Naive B cell (primary cell): Measurements from ENCODE around the gene MGAT4A. TPM values are rescaled to one million over a fixed set of nuclear protein-coding genes. Genes with fewer than 3 reads are reported as not detected.
A peak's percentile ranks its signal among the peaks of the same experiment; 100 is the strongest.

Experiments used
- ATAC-seq, 2 donors: fragments of 150-1000 bp; cut with Tn5 transposase; 2 replicates each; pipeline ENCODE4 v1.10.0; 2021; ENCODE audit warnings: low read depth in 2 of 2, mild to moderate bottlenecking in 2 of 2, moderate library complexity in 2 of 2
- DNase-seq: peaks from one replicate; pipeline ENCODE4 v3.0.0; 2022
- H3K27ac Mint-ChIP-seq, 6 donors: one replicate each; pipeline ENCODE4 v1.8.0; 2020 to 2022; ENCODE audit warnings: mild to moderate bottlenecking in 6 of 6, mixed read lengths in 6 of 6, moderate library complexity in 5 of 6, inconsistent platforms in 2 of 6
- H3K27me3 Mint-ChIP-seq, 3 donors: one replicate each; pipeline ENCODE4 v1.8.0; 2021 to 2022; ENCODE audit warnings: mixed read lengths in 3 of 3, mild to moderate bottlenecking in 1 of 3
- H3K36me3 Mint-ChIP-seq, 2 donors: one replicate each; pipeline ENCODE4 v1.8.0; 2020 to 2022; ENCODE audit warnings: mixed read lengths in 2 of 2, inconsistent platforms in 1 of 2, mild to moderate bottlenecking in 1 of 2
- H3K4me1 Mint-ChIP-seq, 3 donors: one replicate each; pipeline ENCODE4 v1.8.0; 2020 to 2022; ENCODE audit warnings: mixed read lengths in 3 of 3, inconsistent platforms in 1 of 3, mild to moderate bottlenecking in 1 of 3, moderate library complexity in 1 of 3
- H3K4me3 Mint-ChIP-seq, 8 donors: one replicate each; pipeline ENCODE4 v1.8.0; 2020 to 2022; ENCODE audit warnings: mild to moderate bottlenecking in 8 of 8, mixed read lengths in 8 of 8, moderate library complexity in 8 of 8, inconsistent platforms in 2 of 8
- H3K9me3 Mint-ChIP-seq, 7 donors: one replicate each; pipeline ENCODE4 v1.8.0; 2020 to 2022; ENCODE audit warnings: mixed read lengths in 7 of 7, mild to moderate bottlenecking in 5 of 7, inconsistent platforms in 2 of 7, moderate library complexity in 1 of 7
- polyA plus RNA-seq, 6 donors: library from polyadenylated mRNA; unstranded; fragments of 300-500 nt; fragmentation: Illumina TruSeq; gene quantifications; one replicate each; pipeline ENCODE4 v1.2.3, GENCODE V29; 2021; ENCODE audit warnings: low read depth in 6 of 6

Gene MGAT4A
- polyA plus RNA-seq, result 10 to 100 TPM; 13.7 to 47.2 (median 21.6) TPM

GRCh38 chr2:98731041-98731893 is at the start of gene MGAT4A:
Gene MGAT4A (minus strand): TSS chr2:98731132. CDS start chr2:98726332, 4,800 bp downstream.
- ATAC-seq (peak; percentile 84 to 86), DNase-seq (peak; percentile 79)
- no peaks in the 10 kb centered on the region for H3K27me3 Mint-ChIP-seq
- no peaks in the 10 kb centered on the region for H3K9me3 Mint-ChIP-seq
- no peaks in the 10 kb centered on the region for H3K36me3 Mint-ChIP-seq
- peak within 1 kb of the TSS; percentile 81 to 92 (median 87) for H3K4me3 Mint-ChIP-seq
- H3K27ac Mint-ChIP-seq, result peak within 1 kb of the TSS in 4 of 6 donors; percentile 51 to 87 (median 66)
- H3K4me1 Mint-ChIP-seq, result peaks cover 22 to 47% (median 45%) of the 10 kb centered on the region in 3 donors

DNA sequence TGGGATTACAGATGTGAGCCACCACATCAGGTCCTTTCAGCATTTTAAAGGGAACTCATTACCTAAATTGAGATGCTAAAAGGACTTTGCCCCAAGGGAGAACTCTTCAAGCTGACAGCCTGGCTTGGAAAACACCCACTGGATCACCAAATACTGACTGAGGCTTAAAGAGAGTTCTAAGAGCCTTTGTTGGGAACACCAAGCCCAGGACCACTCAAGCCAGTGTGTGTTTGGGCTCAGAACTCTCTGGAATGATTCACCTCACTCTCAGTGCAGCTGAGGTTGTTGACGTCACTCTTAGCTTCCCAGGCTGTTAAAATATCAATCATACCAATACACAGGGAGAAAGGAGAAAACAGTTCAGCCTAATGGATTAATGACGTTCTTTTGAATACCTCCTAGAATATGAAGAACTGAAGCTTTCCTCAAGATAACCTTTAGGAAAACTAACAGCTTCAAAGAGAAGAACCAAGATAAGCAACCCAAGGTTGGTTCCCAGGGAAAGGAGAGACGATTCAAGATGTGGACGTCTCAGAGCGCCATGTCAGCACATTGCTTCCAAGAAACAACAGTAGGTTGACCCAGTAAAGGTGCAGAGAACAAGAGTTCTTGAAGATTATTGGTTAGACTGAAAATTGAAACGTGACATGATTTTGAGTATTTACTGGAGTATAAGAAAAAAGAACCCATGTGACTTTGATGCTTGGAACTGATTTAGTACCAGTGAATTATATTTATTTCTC is 48.0 kb upstream of the MGAT4A start:
- no peak for DNase-seq
- no peak for ATAC-seq
- peaks cover 9 to 11% (median 10%) of the 10 kb centered on the region in 3 donors for H3K27me3 Mint-ChIP-seq
- peak overlapping the region in 1 of 6 donors; percentile 3 for H3K27ac Mint-ChIP-seq
- peaks cover 6 to 17% of the 10 kb centered on the region in 2 donors for H3K36me3 Mint-ChIP-seq
- no peak overlapping the region for H3K4me3 Mint-ChIP-seq
- peaks cover 7 to 23% (median 18%) of the 10 kb centered on the region in 7 donors for H3K9me3 Mint-ChIP-seq
- H3K4me1 Mint-ChIP-seq, result no peaks in the 10 kb centered on the region

- no peak overlapping the region for H3K4me3 Mint-ChIP-seq
- H3K4me1 Mint-ChIP-seq, result peaks cover 0 to 6% (median 3%) of the 10 kb centered on the region in 3 donors
- DNase-seq (no peak), ATAC-seq (no peak)
- H3K27me3 Mint-ChIP-seq, result peaks cover 10 to 18% (median 11%) of the 10 kb centered on the region in 3 donors
- peak overlapping the region in 1 of 6 donors; percentile 21 for H3K27ac Mint-ChIP-seq
- H3K36me3 Mint-ChIP-seq, result peaks cover 6 to 17% of the 10 kb centered on the region in 2 donors
- peaks cover 7 to 19% (median 16%) of the 10 kb centered on the region in 7 donors for H3K9me3 Mint-ChIP-seq
These were observed 47.2 kb upstream of the MGAT4A start for GRCh38 chr2:98778151-98778550.

DNA sequence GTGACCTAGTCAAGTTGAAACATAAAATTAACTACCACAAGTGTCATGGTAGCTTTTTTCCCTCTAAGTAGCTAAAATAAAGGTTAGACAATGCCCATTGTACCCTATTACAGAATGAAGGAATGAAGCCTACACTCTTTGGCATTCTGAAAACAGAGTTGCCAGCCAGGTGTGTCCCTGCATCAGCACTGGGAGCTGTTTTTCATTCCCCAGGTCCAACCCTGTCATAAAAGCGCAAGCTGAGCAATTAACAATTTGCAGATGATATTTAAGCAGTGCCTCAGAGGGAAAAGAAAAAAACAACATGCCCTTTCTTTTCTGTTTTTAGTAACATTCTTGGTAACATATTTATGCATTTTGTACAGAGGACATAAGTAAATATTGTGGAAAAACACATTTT is 46.8 kb upstream of the MGAT4A start:
- peaks cover 4 to 11% (median 8%) of the 10 kb centered on the region in 3 donors for H3K4me1 Mint-ChIP-seq
- H3K36me3 Mint-ChIP-seq, result peaks cover 6 to 16% of the 10 kb centered on the region in 2 donors
- DNase-seq (no peak), ATAC-seq (no peak)
- no peak overlapping the region for H3K4me3 Mint-ChIP-seq
- peaks cover 7 to 19% (median 15%) of the 10 kb centered on the region in 7 donors for H3K9me3 Mint-ChIP-seq
- H3K27me3 Mint-ChIP-seq, result peaks cover 14 to 22% (median 16%) of the 10 kb centered on the region in 3 donors
- no peak overlapping the region for H3K27ac Mint-ChIP-seq

DNA sequence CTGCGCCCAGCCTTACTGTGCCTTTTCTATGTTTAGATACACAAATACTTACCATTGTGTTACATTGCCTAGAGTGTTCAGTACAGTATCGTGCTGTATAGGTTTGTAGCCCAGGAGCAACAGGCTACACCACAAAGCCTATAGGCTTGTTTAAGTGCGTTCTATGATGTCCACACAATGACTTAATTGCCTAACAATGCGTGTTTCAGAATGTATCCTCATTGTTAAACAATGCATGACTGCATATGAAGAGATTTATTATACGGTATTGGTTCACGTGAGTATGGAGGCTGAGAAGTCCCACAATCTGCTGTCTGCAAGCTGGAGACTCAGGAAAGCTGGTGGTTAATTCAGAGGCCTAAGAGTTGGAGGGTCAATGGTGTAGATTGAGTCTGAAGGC is 46.1 kb upstream of the MGAT4A start:
- Mint-ChIP-seq H3K4me1 (peaks cover 10 to 17% (median 13%) of the 10 kb centered on the region in 3 donors), H3K4me3 (no peak overlapping the region), H3K9me3 (peaks cover 4 to 13% (median 9%) of the 10 kb centered on the region in 7 donors), H3K27me3 (peaks cover 18 to 24% (median 22%) of the 10 kb centered on the region in 3 donors), H3K27ac (peak overlapping the region in 1 of 6 donors; percentile 11), H3K36me3 (peaks cover 6 to 9% of the 10 kb centered on the region in 2 donors)
- no peak for ATAC-seq
- DNase-seq, result no peak

GRCh38 chr2:98776136-98776535 is 45.2 kb upstream of the MGAT4A start:
- Mint-ChIP-seq H3K4me1 (peaks cover 18 to 26% (median 22%) of the 10 kb centered on the region in 3 donors), H3K9me3 (peaks cover 0 to 7% (median 2%) of the 10 kb centered on the region in 7 donors)

DNA sequence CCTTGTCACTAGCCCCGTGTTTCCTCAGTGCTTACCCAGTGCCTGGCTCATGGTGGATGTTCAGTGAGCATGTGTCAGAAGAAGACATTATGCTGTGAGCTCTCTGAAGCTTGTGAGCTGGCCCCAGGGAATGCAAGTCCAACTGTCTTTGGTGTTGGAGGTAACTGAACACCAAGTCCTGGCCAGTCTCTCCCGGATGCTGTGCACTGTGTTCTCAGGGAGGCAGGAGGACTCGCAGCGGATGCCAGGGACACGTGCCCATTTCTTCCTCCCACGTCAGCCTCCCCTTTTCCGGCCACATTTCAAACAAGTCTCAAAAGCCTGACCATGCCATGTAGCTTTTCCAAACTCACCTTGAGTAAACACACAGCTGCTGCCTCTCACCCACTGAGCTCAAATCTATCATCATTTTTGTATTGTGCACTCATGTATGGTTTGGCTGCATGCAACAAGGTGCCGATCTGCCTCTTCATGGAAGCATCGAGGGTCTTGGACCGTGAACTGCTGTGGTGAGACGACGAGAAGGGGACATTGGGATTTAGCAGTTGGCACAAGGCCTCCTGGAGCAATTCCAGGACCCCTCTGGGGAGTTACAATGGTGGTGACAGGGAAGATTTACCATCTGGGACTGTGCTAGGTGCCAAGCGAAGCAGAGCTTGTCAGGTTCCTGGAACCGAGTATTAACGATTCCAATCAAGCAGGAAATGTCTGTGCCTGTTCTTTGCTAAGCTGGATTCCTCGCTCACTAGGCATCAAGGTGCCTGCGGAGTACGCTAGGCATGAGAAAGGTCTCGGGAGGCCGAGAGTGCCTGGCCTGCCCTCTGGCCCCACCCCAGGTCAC is 44.4 kb upstream of the MGAT4A start:
- peaks cover 24 to 33% (median 27%) of the 10 kb centered on the region in 3 donors for H3K4me1 Mint-ChIP-seq
- DNase-seq (no peak), ATAC-seq (no peak)
- H3K27me3 Mint-ChIP-seq, result peaks cover 34 to 37% (median 34%) of the 10 kb centered on the region in 3 donors
- peaks cover 0 to 6% (median 0%) of the 10 kb centered on the region in 7 donors for H3K9me3 Mint-ChIP-seq
- peak overlapping the region in 2 of 6 donors; percentile 2 to 54 for H3K27ac Mint-ChIP-seq
- H3K4me3 Mint-ChIP-seq, result no peak overlapping the region
- H3K36me3 Mint-ChIP-seq, result peaks cover 0 to 5% of the 10 kb centered on the region in 2 donors

More at GRCh38 chr2:98776136-98776535, 45.2 kb upstream of the MGAT4A start:
- Mint-ChIP-seq H3K4me3 (no peak overlapping the region), H3K27me3 (peaks cover 26 to 31% (median 29%) of the 10 kb centered on the region in 3 donors), H3K36me3 (peaks cover 0 to 5% of the 10 kb centered on the region in 2 donors), H3K27ac (no peak overlapping the region)
- no peak for DNase-seq
- ATAC-seq, result no peak

- Mint-ChIP-seq H3K9me3 (peaks cover 0 to 4% (median 0%) of the 10 kb centered on the region in 7 donors), H3K4me3 (peak overlapping the region in 1 of 8 donors; percentile 23), H3K27ac (no peak overlapping the region), H3K4me1 (peaks cover 30 to 33% (median 31%) of the 10 kb centered on the region in 3 donors), H3K36me3 (peaks cover 0 to 5% of the 10 kb centered on the region in 2 donors), H3K27me3 (peaks cover 38 to 46% (median 43%) of the 10 kb centered on the region in 3 donors)
- no peak for DNase-seq
- ATAC-seq, result no peak
These were observed 43.0 kb upstream of the MGAT4A start for GRCh38 chr2:98773907-98774306.

GRCh38 chr2:98773169-98773568 is 42.2 kb upstream of the MGAT4A start:
- peaks cover 0 to 4% (median 0%) of the 10 kb centered on the region in 7 donors for H3K9me3 Mint-ChIP-seq
- no peak for DNase-seq
- ATAC-seq, result no peak
- peaks cover 30 to 34% (median 33%) of the 10 kb centered on the region in 3 donors for H3K4me1 Mint-ChIP-seq
- H3K27me3 Mint-ChIP-seq, result peaks cover 46 to 53% (median 50%) of the 10 kb centered on the region in 3 donors
- H3K27ac Mint-ChIP-seq, result peak overlapping the region in 2 of 6 donors; percentile 86
- peaks cover 0 to 5% of the 10 kb centered on the region in 2 donors for H3K36me3 Mint-ChIP-seq
- peak overlapping the region in 4 of 8 donors; percentile 45 to 77 (median 65) for H3K4me3 Mint-ChIP-seq

- no peak for ATAC-seq
- Mint-ChIP-seq H3K9me3 (peaks cover 0 to 4% (median 0%) of the 10 kb centered on the region in 7 donors), H3K27me3 (peaks cover 47 to 60% (median 50%) of the 10 kb centered on the region in 3 donors), H3K36me3 (peaks cover 0 to 5% of the 10 kb centered on the region in 2 donors), H3K27ac (peak overlapping the region in 1 of 6 donors; percentile 86), H3K4me3 (peak overlapping the region; percentile 41 to 86 (median 68)), H3K4me1 (peaks cover 30 to 34% (median 33%) of the 10 kb centered on the region in 3 donors)
- no peak for DNase-seq
These were observed 41.6 kb upstream of the MGAT4A start for GRCh38 chr2:98772536-98772935.

- Mint-ChIP-seq H3K4me3 (peak overlapping the region; percentile 50 to 89 (median 79)), H3K27me3 (peaks cover 44 to 66% (median 52%) of the 10 kb centered on the region in 3 donors), H3K4me1 (peaks cover 30 to 35% (median 33%) of the 10 kb centered on the region in 3 donors), H3K9me3 (peaks cover 0 to 4% (median 0%) of the 10 kb centered on the region in 7 donors), H3K27ac (peak overlapping the region in 5 of 6 donors; percentile 6 to 31 (median 14)), H3K36me3 (peaks cover 0 to 5% of the 10 kb centered on the region in 2 donors)
- peak; percentile 80 for ATAC-seq
- peak; percentile 43 for DNase-seq
These were observed 41.0 kb upstream of the MGAT4A start for GRCh38 chr2:98771721-98772524.
